SU-DHL-6 (cell line): ENCODE measurements around the gene ACLY.

ENCODE experiments used
- H2AFZ ChIP-seq: fragments of 200-600 bp; sonication (generic); 2 replicates; pipeline ENCODE4 v1.6.1; 2014; ENCODE audit warnings: low read depth, mild to moderate bottlenecking, moderate library complexity, mixed read lengths, antibody characterized with exemption, low read length; ENCODE audit not compliant: severe bottlenecking
- H3F3A ChIP-seq: fragments of 200-600 bp; shearing (Covaris generic); 2 replicates; pipeline ENCODE4 v1.6.0; 2016; ENCODE audit warnings: antibody characterized with exemption, mild to moderate bottlenecking; ENCODE audit not compliant: insufficient read depth
- H3K27ac ChIP-seq: fragments of 200-600 bp; sonication (generic); 2 replicates; pipeline ENCODE4 v1.5.1; 2016; ENCODE audit warnings: low read depth, mild to moderate bottlenecking, low read length, moderate library complexity, mixed read lengths
- H3K27me3 ChIP-seq: fragments of 200-600 bp; sonication (generic), shearing (Covaris generic); 2 replicates; pipeline ENCODE4 v1.6.0; 2014; ENCODE audit warnings: mild to moderate bottlenecking, low read length
- H3K36me3 ChIP-seq: fragments of 200-600 bp; sonication (generic); 2 replicates; pipeline ENCODE4 v1.6.1; 2014; ENCODE audit warnings: mild to moderate bottlenecking, low read length, mixed read lengths
- H3K4me2 ChIP-seq: fragments of 300-600, 200-600 bp; shearing (Covaris generic), sonication (generic); 2 replicates; pipeline ENCODE4 v1.6.0; 2014; ENCODE audit warnings: low read length, low read depth, mild to moderate bottlenecking; ENCODE audit not compliant: poor library complexity, severe bottlenecking
- H3K4me3 ChIP-seq: fragments of 200-600 bp; sonication (generic); 2 replicates; pipeline ENCODE4 v1.5.1; 2014; ENCODE audit warnings: antibody characterized with exemption, low read length, mild to moderate bottlenecking, mixed read lengths; ENCODE audit not compliant: insufficient read depth, poor library complexity, severe bottlenecking
- H3K79me2 ChIP-seq: fragments of 200-600 bp; sonication (generic); 2 replicates; pipeline ENCODE4 v1.6.1; 2014; ENCODE audit warnings: mild to moderate bottlenecking, low read length, moderate library complexity; ENCODE audit not compliant: insufficient read depth
- H3K9ac ChIP-seq: fragments of 200-600 bp; sonication (generic); 2 replicates; pipeline ENCODE4 v1.7.0; 2014; ENCODE audit warnings: mild to moderate bottlenecking, low read length
- H3K9me2 ChIP-seq: fragments of 200-600 bp; sonication (generic); replicated peaks from 2 replicates; pipeline ENCODE4 v1.6.1; 2014; ENCODE audit warnings: low read length; ENCODE audit not compliant: insufficient read depth
- H3K9me3 ChIP-seq: fragments of 200-600 bp; sonication (generic); 2 replicates; pipeline ENCODE4 v1.6.1; 2014; ENCODE audit warnings: low read length, mixed read lengths; ENCODE audit not compliant: insufficient read depth
- H4K20me1 ChIP-seq: fragments of 200-600 bp; sonication (generic); 2 replicates; pipeline ENCODE4 v1.6.1; 2014; ENCODE audit warnings: low read depth, mild to moderate bottlenecking, antibody characterized with exemption, low read length, moderate library complexity, mixed read lengths
- CTCF ChIP-seq: fragments of 200-600 bp; sonication (generic); IDR thresholded peaks from one replicate; pipeline ENCODE4 v1.5.1; 2017; ENCODE audit warnings: antibody characterized with exemption, mild to moderate bottlenecking, low read length, moderate library complexity; ENCODE audit not compliant: insufficient read depth, poor library complexity, severe bottlenecking
- EZH2phosphoT487 ChIP-seq: fragments of 200-600 bp; sonication (generic), shearing (Covaris generic); conservative IDR thresholded peaks from 2 replicates; pipeline ENCODE4 v1.6.1; 2018; ENCODE audit warnings: mild to moderate bottlenecking, antibody characterized with exemption, low read length, moderate library complexity, mixed read lengths

The ACLY gene

GRCh38 chr17:41912925-41913324 lies 5.8 kb downstream of the ACLY start:
- H3F3A ChIP-seq = no peaks in the 10 kb centered on the region
- no peaks in the 10 kb centered on the region for H3K9me3 ChIP-seq
- no peak overlapping the region for H3K9ac ChIP-seq
- no peak overlapping the region for H3K27ac ChIP-seq
- H3K79me2 ChIP-seq = peaks cover 62% of the 10 kb centered on the region
- H4K20me1 ChIP-seq = peaks cover 25% of the 10 kb centered on the region
- H3K9me2 ChIP-seq = no peaks in the 10 kb centered on the region
- no peaks in the 10 kb centered on the region for H3K27me3 ChIP-seq
- H3K4me3 ChIP-seq = no peak overlapping the region
- H3K36me3 ChIP-seq = peaks cover 5% of the 10 kb centered on the region; the same call in 1 of the 2 replicates
- no peak for TF ChIP-seq CTCF
- no peak for TF ChIP-seq EZH2phosphoT487
- no peak overlapping the region for H2AFZ ChIP-seq
- no peak overlapping the region for H3K4me2 ChIP-seq

- Histone ChIP-seq H3K9me3 (no peaks in the 10 kb centered on the region), H3F3A (no peaks in the 10 kb centered on the region), H2AFZ (no peak overlapping the region), H3K27ac (no peak overlapping the region), H3K9me2 (no peaks in the 10 kb centered on the region), H3K36me3 (peaks cover 5% of the 10 kb centered on the region; the same call in 1 of the 2 replicates), H4K20me1 (peaks cover 18% of the 10 kb centered on the region; the same call in 1 of the 2 replicates), H3K9ac (no peak overlapping the region), H3K4me2 (no peak overlapping the region), H3K27me3 (no peaks in the 10 kb centered on the region), H3K4me3 (no peak overlapping the region), H3K79me2 (peaks cover 41% of the 10 kb centered on the region)
- TF ChIP-seq CTCF (no peak), EZH2phosphoT487 (no peak)
These were observed 7.9 kb downstream of the ACLY start for GRCh38 chr17:41910701-41911391.

GRCh38 chr17:41909088-41909487 lies 9.7 kb downstream of the ACLY start:
- no peaks in the 10 kb centered on the region for H3K9me3 ChIP-seq
- H3K27me3 ChIP-seq = no peaks in the 10 kb centered on the region
- no peak overlapping the region for H3K4me2 ChIP-seq
- H3K4me3 ChIP-seq = no peak overlapping the region
- no peak overlapping the region for H3K9ac ChIP-seq
- TF ChIP-seq EZH2phosphoT487 (no peak), CTCF (no peak)
- no peaks in the 10 kb centered on the region for H3K9me2 ChIP-seq
- peaks cover 24% of the 10 kb centered on the region for H3K79me2 ChIP-seq
- H4K20me1 ChIP-seq = peaks cover 5% of the 10 kb centered on the region; the same call in 1 of the 2 replicates
- H3F3A ChIP-seq = no peaks in the 10 kb centered on the region
- H3K27ac ChIP-seq = no peak overlapping the region
- no peak overlapping the region for H2AFZ ChIP-seq
- H3K36me3 ChIP-seq = peaks cover 5% of the 10 kb centered on the region; the same call in 1 of the 2 replicates
